GM10847 (cell line): ENCODE data around the gene CLEC4D.

Experiments
- POLR2A ChIP-seq: IDR thresholded peaks from 2 replicates; pipeline ENCODE4 v1.6.1; 2011; ENCODE audit not compliant: insufficient read length; ENCODE audit errors: extremely low read depth

The CLEC4D gene

DNA sequence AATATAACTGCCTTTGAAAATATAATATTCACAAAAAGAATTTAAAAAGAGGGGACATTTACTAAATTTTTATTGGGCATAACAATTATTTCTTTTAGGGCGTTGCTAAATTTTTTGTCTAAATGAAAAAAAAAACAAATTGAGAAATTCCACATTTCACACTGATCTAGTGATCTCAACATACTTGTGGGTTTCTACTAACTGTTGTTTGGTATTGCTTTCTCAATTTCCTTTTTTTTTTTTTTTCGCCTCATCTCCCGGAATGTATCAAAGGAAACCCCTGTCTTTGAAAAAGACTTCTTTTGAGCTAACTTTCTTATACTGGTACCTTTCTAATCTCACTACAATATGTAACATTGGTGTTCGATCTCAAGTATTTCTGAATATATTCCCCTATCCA, at the start of gene CLEC4D:
CLEC4D (plus strand) TSS at position 248 of the 400 bp plus-strand sequence. CDS start 230 bp downstream, outside the sequence.
- TF ChIP-seq POLR2A, result no peak

DNA sequence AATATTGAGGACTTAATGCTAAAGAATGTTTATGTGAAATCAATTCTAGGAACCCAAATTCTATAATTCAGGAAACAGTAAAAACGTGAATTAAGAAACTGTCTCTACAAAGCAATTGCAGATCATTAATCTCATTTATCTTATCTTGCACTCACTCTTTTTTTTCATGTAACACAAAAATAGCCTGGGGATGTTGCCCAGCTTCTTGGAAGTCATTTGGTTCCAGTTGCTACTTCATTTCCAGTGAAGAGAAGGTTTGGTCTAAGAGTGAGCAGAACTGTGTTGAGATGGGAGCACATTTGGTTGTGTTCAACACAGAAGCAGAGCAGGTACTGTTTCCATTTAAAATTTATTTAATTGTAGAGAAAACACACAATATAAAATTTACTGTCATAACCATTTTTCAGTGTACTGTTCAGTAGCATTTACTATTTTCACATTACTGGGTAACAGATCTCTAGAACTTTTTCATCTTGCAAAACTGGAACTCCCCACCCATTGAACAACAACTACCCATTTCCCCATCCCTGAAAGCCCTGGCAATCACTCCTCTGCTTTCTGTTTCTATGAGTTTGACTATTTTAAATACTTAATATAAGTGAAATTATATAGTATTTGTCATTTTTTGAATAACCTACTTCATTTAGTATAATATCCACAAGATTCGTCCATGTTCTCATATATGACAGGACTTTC, 47.9 kb upstream of the CLEC4D start:
- no peak for TF ChIP-seq POLR2A

DNA sequence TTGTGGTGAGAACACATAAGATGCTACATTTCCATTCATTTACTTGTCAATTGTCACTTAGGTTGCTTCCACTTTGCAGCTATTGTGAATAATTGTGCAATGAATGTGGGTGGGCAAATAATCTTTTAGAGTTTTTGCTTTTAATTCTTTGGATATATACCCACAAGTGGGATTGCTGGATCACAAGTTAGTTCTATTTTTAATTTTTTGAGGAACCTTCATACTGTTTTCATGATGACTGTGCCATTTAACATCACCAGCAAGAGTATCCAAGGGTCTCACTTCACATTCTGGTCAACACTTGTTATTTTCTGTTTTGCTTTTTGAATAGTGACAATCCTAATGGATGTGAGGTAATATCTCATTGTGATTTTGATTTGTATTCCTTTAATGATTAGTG, 47.1 kb upstream of the CLEC4D start:
- TF ChIP-seq POLR2A, result no peak

DNA sequence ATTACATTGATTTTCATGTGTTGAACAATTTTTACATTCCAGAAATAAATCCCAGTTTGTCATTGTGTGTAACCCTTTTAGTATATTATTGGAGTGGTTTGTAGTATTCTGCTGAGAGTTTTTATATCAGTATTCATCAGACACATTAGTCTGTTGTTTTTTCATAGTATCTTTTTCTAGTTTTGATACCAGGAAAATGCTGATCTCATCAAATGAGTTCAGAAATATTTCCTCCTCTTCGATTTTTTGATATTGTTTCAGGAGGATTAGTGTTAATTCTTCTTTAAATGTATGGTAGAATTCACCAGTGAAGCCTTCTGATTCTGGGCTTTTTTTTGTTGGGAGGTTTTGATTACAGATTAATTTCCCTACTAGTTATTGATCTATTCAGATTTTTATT, 42.2 kb upstream of the CLEC4D start:
- TF ChIP-seq POLR2A, result no peak

DNA sequence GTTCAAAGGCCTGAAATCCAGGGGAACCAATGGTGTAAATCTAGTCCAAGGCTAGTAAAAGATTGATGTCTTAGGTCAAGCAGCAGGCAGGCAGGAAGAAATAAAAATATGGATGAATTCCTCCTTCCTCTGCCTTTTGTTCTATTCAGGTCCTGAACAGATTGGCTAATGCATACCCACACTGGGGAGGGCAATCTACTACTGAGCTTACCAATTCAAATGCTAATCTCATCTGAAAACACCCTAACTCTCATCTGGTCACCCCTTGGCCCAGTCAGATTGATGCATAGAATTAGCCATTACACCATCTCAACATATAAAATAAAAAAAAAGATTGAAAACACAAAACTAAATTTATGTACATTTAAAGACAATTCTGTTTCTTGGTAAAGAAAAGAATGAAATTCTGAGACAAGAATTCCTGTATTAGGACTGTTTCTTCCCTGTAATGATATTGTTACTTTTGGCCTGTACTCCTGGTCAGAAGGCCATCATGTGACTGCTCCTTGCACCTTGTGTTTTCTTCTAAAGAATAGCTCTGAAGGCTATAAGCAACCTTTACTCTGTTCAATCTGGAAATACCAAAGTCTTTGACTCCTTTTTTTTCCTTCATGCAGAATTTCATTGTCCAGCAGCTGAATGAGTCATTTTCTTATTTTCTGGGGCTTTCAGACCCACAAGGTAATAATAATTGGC, 37.6 kb upstream of the CLEC4D start:
- TF ChIP-seq POLR2A, result no peak

DNA sequence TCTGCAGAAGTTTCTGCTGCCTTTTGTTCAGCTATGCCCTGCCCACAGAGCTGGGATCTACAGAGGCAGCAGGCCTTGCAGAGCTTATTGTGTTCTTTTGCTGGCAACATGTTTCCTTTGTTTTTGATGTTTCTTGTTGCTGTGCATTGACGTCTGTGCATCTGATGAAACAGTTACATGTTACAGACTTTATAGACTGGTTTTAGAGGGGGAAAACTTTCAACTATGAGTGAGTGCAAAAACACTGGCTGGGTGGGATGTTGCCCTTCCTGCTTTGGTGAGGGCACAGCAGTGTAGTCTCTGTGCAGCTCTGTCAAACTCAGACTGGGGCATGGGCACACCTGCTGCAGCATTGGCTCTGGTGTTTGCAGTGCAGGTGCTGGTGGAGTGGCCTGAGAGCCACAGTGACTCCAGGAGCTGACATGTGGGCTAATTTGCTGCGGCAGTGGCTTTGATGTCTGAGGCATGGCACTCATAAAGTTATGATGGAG, 30.7 kb upstream of the CLEC4D start:
- TF ChIP-seq POLR2A, result no peak

DNA sequence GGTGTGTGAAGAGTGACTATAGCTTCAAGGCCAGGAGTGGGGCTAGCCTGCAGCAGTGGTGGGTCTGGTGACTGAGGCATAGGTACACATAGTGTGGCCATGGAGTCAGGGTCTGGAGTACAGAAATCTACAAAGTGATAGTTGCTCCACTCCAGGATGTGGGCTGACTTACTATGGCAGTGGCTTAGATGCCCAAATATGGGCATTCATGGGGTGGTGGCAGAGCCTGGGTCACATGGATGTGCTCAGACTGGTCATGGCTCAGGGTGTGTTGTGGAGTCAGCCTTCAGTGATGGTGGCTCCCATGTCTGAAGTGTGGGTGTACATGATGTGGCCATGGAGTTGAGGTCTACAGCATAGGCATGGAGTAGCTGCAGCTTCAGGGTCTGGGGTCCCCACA, 30.2 kb upstream of the CLEC4D start:
- no peak for TF ChIP-seq POLR2A

DNA sequence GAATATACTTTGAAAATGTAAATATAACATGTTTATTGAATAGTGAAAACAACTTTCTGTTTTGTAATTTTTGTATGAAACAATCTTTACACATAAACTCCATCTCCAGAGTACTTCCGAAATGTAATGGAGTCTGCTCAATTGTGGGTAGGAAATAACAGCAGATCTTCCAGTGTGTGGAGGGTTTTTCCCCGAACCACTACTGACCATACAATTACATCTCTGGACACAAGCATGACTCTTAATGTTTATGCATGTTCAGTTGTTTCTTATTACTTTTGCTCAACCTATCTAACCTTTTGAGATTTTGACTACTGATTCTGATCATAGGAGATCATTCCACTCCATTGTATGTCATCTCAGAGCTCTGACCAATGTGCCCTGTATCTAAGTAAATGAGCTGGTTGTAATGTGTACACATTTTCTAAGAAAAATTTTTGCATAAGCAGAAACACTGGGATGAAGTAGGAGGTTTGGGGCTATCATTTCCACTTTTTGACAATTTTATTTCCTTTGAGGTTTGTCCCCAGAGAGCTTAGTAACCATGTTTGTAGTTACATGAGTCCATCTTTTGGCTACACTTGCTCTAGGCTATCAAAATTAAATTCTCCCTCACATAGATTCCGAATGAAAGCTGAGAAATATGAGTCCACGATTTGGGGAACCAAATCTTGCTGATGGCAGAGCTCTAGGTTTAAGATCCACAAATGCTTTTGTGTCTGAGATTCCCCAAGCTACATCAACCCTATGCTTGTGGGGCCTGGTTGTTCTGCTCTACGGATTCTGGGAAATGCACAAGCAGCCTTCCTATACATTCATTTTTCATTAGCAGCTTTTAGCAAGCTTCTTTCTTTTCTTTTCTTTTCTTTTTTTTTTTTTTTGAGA, 21.4 kb upstream of the CLEC4D start:
- TF ChIP-seq POLR2A, result no peak

DNA sequence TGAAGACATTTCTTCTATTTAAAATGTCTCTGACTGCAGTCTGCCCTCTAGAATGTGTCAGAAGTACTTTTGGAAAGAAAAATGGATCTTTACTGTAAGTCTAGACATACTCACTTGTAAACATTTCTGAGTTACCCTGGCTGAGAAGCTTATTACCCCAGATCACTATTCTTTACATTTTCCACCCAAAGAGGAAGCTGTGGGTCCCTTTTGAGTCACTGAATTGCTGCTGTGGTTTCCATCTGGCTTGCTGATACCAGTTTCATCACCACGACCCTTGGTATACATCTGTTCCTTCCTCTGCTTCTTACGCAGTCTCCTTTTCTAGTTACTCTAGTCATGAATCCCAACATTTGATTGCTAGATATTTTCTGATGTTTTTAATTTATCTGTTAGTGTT, 20.2 kb upstream of the CLEC4D start:
- no peak for TF ChIP-seq POLR2A

DNA sequence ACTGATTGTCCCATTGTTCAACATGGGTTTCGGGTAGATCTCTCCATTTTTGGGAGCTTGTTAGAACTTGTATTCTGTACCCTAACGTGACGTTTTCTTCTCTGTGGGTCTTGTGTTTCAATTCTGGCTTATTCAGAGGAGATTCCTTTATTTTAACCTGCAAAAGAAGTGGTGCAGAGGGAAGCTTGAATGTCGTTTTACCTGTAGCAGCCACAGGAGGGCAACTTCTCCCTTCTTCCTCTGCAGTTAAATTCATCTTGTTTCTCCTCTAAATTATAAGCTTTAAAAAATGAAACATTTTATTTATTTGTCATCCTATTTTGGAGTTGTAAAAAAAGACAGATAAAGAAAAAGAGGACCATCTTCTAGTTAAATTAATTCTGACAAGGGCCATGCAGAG, 13.7 kb upstream of the CLEC4D start:
- no peak for TF ChIP-seq POLR2A

DNA sequence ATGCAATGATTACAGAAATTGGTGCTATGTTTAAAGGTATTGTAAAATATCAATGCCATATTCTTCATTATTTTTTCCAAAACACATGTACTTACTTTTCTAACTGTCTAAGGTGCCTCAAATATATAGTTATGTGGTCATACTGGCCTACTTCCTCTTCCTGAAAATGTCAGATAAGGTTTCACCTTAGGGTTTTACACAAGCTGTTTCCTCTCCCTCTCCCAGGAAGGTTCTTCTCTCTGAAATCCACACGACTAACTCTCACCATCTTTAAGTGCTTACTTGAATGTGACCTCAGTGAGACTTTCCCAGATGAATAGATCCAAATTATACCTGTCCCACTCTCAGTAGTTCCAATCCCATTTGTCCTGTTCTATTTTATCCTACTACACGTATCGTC, 11.6 kb upstream of the CLEC4D start:
- TF ChIP-seq POLR2A, result no peak

DNA sequence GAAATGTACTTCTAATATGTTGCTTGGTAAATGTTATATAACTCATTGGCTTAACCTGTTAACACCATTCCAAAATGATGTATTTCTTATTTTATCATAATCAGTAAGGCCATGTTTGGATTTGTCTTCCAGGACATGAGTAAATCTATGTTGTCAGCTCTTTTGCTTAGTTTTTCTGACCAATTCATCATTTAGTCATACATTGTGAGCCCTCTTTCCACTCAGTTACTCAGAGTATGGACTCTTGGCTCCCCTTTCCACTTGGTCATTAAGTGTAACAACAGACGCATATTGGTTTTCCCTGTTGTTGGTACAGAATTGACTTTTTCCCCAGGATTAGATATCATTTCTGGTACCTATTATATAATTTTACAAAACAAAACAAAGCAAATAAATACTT, 9.0 kb upstream of the CLEC4D start:
- TF ChIP-seq POLR2A, result no peak

DNA sequence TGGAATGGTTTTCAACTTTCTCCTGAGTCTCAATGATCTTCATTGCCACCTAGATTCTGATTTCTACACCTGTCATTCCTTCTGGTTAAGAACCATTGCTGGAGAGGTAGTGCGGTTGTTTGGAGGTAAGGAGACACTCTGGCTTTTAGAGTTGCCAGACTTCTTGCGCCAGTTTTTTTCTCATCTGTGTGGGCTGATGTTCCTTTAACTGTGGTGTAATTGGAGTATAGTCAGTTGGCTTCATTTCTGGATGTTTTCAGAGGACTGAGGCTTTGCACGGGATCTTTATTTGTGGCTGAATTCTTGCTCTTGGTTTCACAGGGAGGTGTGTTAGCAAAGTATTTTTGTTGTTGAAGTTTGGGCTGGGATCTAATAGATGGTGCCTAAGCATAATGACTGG, 5.7 kb upstream of the CLEC4D start:
- TF ChIP-seq POLR2A, result no peak

DNA sequence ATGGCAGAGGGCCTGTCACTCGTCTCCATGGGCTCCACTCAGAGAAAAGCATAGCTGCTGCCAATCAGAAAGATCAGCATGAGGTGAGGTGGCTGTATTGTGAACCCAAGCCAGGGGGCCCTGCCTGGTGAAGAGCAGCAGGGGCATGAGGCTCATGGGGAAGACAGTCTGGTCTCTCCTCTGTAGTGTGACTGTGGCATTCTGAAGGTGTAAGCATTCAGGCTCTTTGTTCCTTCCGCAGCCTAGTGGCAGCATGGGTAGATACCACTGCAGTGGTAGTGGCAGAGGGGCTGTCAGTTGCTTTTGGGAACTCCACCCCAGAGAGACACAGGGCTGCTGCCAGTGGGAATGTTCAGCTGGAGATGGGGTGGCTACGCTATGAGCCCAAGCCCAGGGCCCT, 5.1 kb upstream of the CLEC4D start:
- no peak for TF ChIP-seq POLR2A

DNA sequence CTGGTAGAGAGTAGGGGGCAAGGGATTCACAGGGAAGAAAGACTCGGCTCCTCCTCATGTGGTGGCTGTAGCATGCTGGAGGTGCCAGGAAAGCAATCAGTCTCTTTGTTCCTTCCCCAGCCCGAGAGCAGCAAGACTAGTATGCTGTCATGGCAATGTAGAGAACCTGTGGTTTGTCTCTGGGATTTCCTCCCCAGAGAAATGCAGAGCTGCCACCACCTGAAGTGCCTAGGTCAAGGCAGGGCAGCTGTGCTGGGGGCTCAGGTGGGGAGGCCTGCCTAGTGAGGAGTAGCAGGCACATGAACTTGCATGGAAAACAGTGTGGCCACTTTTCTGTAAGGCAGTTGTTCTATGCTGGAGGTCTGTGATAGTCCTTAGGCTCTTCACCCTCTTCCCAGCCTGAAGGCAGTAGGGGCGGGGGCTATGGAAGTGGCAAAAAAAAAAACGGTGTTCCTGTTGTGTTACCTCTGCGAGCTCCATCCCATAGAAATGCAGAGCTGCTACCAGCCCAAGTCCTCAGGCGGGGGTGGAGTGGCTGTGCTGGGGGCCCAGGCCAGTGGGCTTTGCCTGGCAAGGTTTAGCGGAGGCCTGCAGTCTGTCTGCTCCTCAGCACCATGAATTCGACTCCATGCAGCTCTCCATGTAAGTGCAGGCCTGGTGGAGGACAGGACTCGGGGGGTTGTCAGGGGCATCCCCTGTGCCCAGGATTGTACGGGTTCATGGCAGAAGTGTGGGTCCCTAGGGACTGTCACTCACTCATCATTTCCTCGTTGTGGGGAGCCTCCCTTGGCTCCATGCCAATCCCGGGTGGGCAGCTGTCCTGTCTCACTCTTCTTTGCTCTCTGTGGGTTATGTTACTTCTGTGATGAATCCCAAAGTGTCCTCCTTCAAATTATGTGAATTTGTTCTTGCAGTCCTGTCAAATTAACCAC, 4.1 kb upstream of the CLEC4D start:
- no peak for TF ChIP-seq POLR2A
